Body of pancreas (tissue), 4 donors: Measurements from ENCODE around the gene SPOCD1. TPM values are rescaled to one million over a fixed set of nuclear protein-coding genes. Genes with fewer than 3 reads are reported as not detected.
A peak's percentile ranks its signal among the peaks of the same experiment; 100 is the strongest.

Experiments
- ATAC-seq: fragments of 150-250 bp; one replicate; pipeline ENCODE4 v1.9.1; 2016
- DNase-seq, 4 donors: peaks; one replicate each; pipeline ENCODE4 v3.0.0-alpha.2; 2019
- H3K27ac ChIP-seq, 4 donors: fragments of 200-600 bp; sonication (generic); 1 replicate in 3 of 4; 2 replicates in 1 of 4; pipeline versions ENCODE4 v1.5.1 to v1.6.1; 2016 to 2019; ENCODE audit warnings: mild to moderate bottlenecking in 1 of 4, mixed read lengths in 1 of 4, moderate library complexity in 1 of 4
- H3K27me3 ChIP-seq, 2 donors: fragments of 200-600 bp; sonication (generic); one replicate each; pipeline ENCODE4 v1.6.0; 2016; ENCODE audit warnings: mild to moderate bottlenecking in 1 of 2
- H3K36me3 ChIP-seq, 2 donors: fragments of 200-600 bp; sonication (generic); replicated peaks in 1 of 2; 2 replicates each; pipeline ENCODE4 v1.5.1; 2016; ENCODE audit warnings: low read depth in 2 of 2; ENCODE audit not compliant: insufficient read depth in 1 of 2
- H3K4me1 ChIP-seq: fragments of 200-600 bp; sonication (generic); one replicate; pipeline ENCODE4 v1.6.0; 2016
- H3K4me3 ChIP-seq, 2 donors: fragments of 200-600 bp; sonication (generic); 1 replicate in 1 of 2; 2 replicates in 1 of 2; pipeline ENCODE4 v1.5.1; 2016 to 2019
- H3K9me3 ChIP-seq, 3 donors: fragments of 200-600 bp; sonication (generic); 1 replicate in 2 of 3; 2 replicates in 1 of 3; pipeline ENCODE4 v1.5.1; 2016
- CTCF ChIP-seq, 7 experiments: fragments of 450-650 bp in 4 of 7; fragments of 200-600 bp in 3 of 7; sonication (generic) in 3 of 7; IDR thresholded peaks; one replicate each; pipeline ENCODE4 v1.5.1; 2016 to 2019; ENCODE audit warnings: antibody characterized with exemption in 7 of 7
- POLR2A ChIP-seq, 3 donors: fragments of 450-650 bp; IDR thresholded peaks; one replicate each; pipeline ENCODE4 v1.6.1; 2016; ENCODE audit warnings: antibody characterized with exemption in 3 of 3, mild to moderate bottlenecking in 2 of 3
- WGBS, 2 donors: methylation state at CpG; one replicate each; pipeline ENCODE4 v1.1.5; 2017; 5-methylcytosine and 5-hydroxymethylcytosine counted together
- intact Hi-C: fragments of 100-400 bp; cut with DNase I; formaldehyde crosslinking; loops from one replicate; pipeline ENCODE4 v1.15.1; 2023
- total RNA-seq, 2 donors: library from RNA; depleted of rRNA; stranded (reverse); fragments of >200 nt; gene quantifications; one replicate each; pipeline ENCODE4 v1.1.0, GENCODE V29; 2016

The SPOCD1 gene
- total RNA-seq, 2 donors from 2014 or later: 0.26 TPM; not detected in 1

GRCh38 chr1:31831397-31832378, 15.9 kb upstream of the SPOCD1 start:
- Histone ChIP-seq H3K9me3 (no peaks in the 10 kb centered on the region), H3K36me3 (no peaks in the 10 kb centered on the region), H3K27ac (no peak overlapping the region), H3K4me3 (no peak overlapping the region), H3K4me1 (peaks cover 3% of the 10 kb centered on the region), H3K27me3 (no peaks in the 10 kb centered on the region)
- WGBS, 2 donors: 75 to 81% methylated on average over 9 of the region's 9 CpGs
- no peak for TF ChIP-seq POLR2A (IDR thresholded peaks at IDR 0.05)
- no peak for TF ChIP-seq CTCF (IDR thresholded peaks at IDR 0.05)
- DNase-seq (no peak), ATAC-seq (no peak)
- intact Hi-C loops: no loop called here

DNA sequence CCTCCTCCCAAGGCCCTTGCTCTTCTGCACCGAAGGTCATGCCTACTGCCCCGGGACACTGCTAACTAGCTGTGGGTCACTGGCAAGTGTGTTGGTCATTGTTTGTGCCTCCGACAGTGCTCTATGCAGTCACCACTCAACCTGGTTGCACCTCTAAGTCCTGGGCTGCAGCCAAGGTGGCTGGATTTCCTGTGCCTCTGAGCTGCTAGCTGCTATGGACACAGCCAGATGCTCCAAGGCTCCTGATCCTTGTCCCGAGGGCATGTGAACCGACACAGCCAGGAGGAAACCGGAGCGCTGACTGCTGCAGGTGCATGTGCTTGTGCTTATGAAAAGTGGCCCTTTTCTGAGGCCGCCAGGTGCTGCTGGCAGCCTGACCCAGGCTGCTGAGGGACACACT, 14.7 kb upstream of the SPOCD1 start:
- Histone ChIP-seq H3K4me1 (peaks cover 3% of the 10 kb centered on the region), H3K9me3 (no peaks in the 10 kb centered on the region), H3K27me3 (no peaks in the 10 kb centered on the region), H3K4me3 (no peak overlapping the region), H3K27ac (no peak overlapping the region), H3K36me3 (no peaks in the 10 kb centered on the region)
- intact Hi-C loops: no loop called here
- ATAC-seq (no peak), DNase-seq (peak in 1 of 4 donors; percentile 13)
- whole genome bisulfite sequencing, 2 donors: 58 to 100% methylated on average over 2 to 8 of the region's 8 CpGs
- no peak for TF ChIP-seq CTCF (IDR thresholded peaks at IDR 0.05)
- TF ChIP-seq POLR2A (IDR thresholded peaks at IDR 0.05): no peak

DNA sequence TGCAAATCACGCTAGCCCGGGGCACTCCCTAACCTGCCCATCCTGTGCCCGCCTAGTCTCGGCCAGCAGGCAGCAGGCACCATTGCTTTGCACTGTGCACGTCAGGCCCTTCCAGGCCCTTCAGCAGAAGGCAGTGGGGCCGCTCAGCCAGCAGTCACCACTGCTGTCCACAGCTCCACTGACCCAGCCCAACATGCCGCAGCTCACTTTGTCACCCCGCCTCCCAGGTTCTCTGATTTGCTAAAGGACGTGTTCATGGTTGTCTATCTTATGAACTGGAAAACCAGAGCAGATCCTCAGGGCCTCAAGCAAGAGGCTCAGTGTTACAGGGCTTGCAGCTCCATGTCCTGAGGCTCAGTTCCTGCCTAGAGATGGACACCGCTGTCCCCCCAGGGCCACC, 14.2 kb upstream of the SPOCD1 start:
- H3K4me1 ChIP-seq: peaks cover 3% of the 10 kb centered on the region
- ATAC-seq (no peak), DNase-seq (no peak)
- H3K27me3 ChIP-seq: no peaks in the 10 kb centered on the region
- intact Hi-C loops: no loop called here
- WGBS, 2 donors: 95 to 100% methylated on average over 1 to 10 of the region's 10 CpGs
- no peaks in the 10 kb centered on the region for H3K36me3 ChIP-seq
- no peak overlapping the region for H3K4me3 ChIP-seq
- TF ChIP-seq CTCF (IDR thresholded peaks at IDR 0.05): no peak
- TF ChIP-seq POLR2A (IDR thresholded peaks at IDR 0.05): no peak
- H3K27ac ChIP-seq: no peak overlapping the region
- H3K9me3 ChIP-seq: no peaks in the 10 kb centered on the region

- WGBS, 2 donors: 83 to 86% methylated on average over 15 of the region's 15 CpGs
Observed at GRCh38 chr1:31828926-31829690, 13.3 kb upstream of the SPOCD1 start.

More at GRCh38 chr1:31828926-31829690, 13.3 kb upstream of the SPOCD1 start:
- Histone ChIP-seq H3K9me3 (no peaks in the 10 kb centered on the region), H3K4me1 (peaks cover 3% of the 10 kb centered on the region), H3K36me3 (no peaks in the 10 kb centered on the region), H3K4me3 (no peak overlapping the region), H3K27ac (no peak overlapping the region), H3K27me3 (no peaks in the 10 kb centered on the region)
- no peak for TF ChIP-seq CTCF (IDR thresholded peaks at IDR 0.05)
- no peak for TF ChIP-seq POLR2A (IDR thresholded peaks at IDR 0.05)
- DNase-seq: no peak
- no peak for ATAC-seq
- intact Hi-C loops: no loop called here
